Peyer's patch (tissue), 4 donors: ENCODE results near the gene COX7C. TPM values are rescaled to one million over a fixed set of nuclear protein-coding genes. Genes with fewer than 3 reads are reported as not detected.

Experiments
- DNase-seq, 3 donors: peaks; one replicate each; pipeline ENCODE4 v3.0.0-alpha.2; 2017 to 2019
- H3K27ac ChIP-seq, 4 donors: fragments of 200-600 bp; sonication (generic); one replicate each; pipeline ENCODE4 v1.5.1; 2016 to 2019
- H3K27me3 ChIP-seq, 2 donors: fragments of 200-600 bp; sonication (generic); one replicate each; pipeline ENCODE4 v1.5.1; 2019
- H3K36me3 ChIP-seq, 3 donors: fragments of 200-600 bp; sonication (generic); one replicate each; pipeline ENCODE4 v1.5.1; 2016 to 2019
- H3K4me1 ChIP-seq, 4 donors: fragments of 200-600 bp; sonication (generic); one replicate each; pipeline ENCODE4 v1.5.1; 2016 to 2019
- H3K4me3 ChIP-seq, 4 donors: fragments of 200-600 bp; sonication (generic); 1 replicate in 3 of 4; 2 replicates in 1 of 4; pipeline ENCODE4 v1.5.1; 2016 to 2019; ENCODE audit warnings: mild to moderate bottlenecking in 1 of 4
- H3K9me3 ChIP-seq, 4 donors: fragments of 200-600 bp; sonication (generic); one replicate each; pipeline ENCODE4 v1.5.1; 2016 to 2019; ENCODE audit warnings: mild to moderate bottlenecking in 1 of 4
- CTCF ChIP-seq, 6 experiments: fragments of 450-650 bp in 4 of 6; fragments of 200-600 bp in 2 of 6; sonication (generic) in 1 of 6; IDR thresholded peaks; one replicate each; pipeline ENCODE4 v1.5.1; 2017 to 2019; ENCODE audit warnings: antibody characterized with exemption in 6 of 6, mild to moderate bottlenecking in 3 of 6, moderate library complexity in 1 of 6
- POLR2A ChIP-seq, 2 donors: fragments of 450-650 bp; IDR thresholded peaks; one replicate each; pipeline ENCODE4 v1.5.1; 2017; ENCODE audit warnings: antibody characterized with exemption in 2 of 2, mild to moderate bottlenecking in 2 of 2, moderate library complexity in 2 of 2
- total RNA-seq, 4 donors: library from RNA; depleted of rRNA; stranded (reverse); fragments of >200 nt; gene quantifications; one replicate each; pipeline ENCODE4 v1.1.0, GENCODE V29; 2016

The COX7C gene
- total RNA-seq, 4 donors from 2014 or later, result 261 to 650 (median 538) TPM

- no peaks in the 10 kb centered on the region for H3K4me1 ChIP-seq
- no peak for DNase-seq
- H3K36me3 ChIP-seq, result peaks cover 0 to 26% (median 0%) of the 10 kb centered on the region in 3 donors
- H3K27me3 ChIP-seq, result no peaks in the 10 kb centered on the region
- no peaks in the 10 kb centered on the region for H3K9me3 ChIP-seq
- H3K4me3 ChIP-seq, result no peak overlapping the region
- TF ChIP-seq POLR2A (IDR thresholded peaks at IDR 0.05), result no peak
- TF ChIP-seq CTCF (IDR thresholded peaks at IDR 0.05), result no peak
- no peak overlapping the region for H3K27ac ChIP-seq
Observed at GRCh38 chr5:86625148-86625547, 7.4 kb downstream of the COX7C start.

- no peak for TF ChIP-seq POLR2A (IDR thresholded peaks at IDR 0.05)
- TF ChIP-seq CTCF (IDR thresholded peaks at IDR 0.05), result no peak
Observed at GRCh38 chr5:86626149-86626548, 8.4 kb downstream of the COX7C start.

DNA sequence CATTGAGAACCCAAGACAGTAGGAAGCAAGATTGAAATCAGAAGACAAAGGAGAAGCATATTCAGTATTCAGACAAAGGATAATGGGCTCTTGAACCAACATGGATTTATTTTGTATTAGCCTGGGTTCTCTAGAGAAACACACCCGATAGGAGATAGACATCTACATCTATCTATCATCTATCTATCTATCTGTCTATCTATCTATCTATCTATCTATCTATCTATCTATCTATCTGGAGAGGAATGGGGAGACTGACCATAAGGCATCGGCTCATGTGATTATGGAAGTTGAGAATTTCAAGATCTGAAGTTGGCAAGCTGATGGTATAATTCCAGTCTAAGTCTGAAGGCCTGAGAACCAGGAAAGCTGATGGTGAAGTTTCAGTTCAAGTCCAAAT lies 13.4 kb downstream of the COX7C start:
- Histone ChIP-seq H3K4me3 (no peak overlapping the region), H3K4me1 (no peaks in the 10 kb centered on the region), H3K36me3 (no peaks in the 10 kb centered on the region), H3K27ac (no peak overlapping the region), H3K27me3 (no peaks in the 10 kb centered on the region), H3K9me3 (no peaks in the 10 kb centered on the region)
- TF ChIP-seq POLR2A (IDR thresholded peaks at IDR 0.05) (no peak), CTCF (IDR thresholded peaks at IDR 0.05) (no peak)
- no peak for DNase-seq

More at GRCh38 chr5:86626149-86626548, 8.4 kb downstream of the COX7C start:
- DNase-seq, result no peak
- Histone ChIP-seq H3K4me3 (no peak overlapping the region), H3K9me3 (no peaks in the 10 kb centered on the region), H3K4me1 (no peaks in the 10 kb centered on the region), H3K27ac (no peak overlapping the region), H3K27me3 (no peaks in the 10 kb centered on the region), H3K36me3 (peaks cover 0 to 16% (median 0%) of the 10 kb centered on the region in 3 donors)

DNA sequence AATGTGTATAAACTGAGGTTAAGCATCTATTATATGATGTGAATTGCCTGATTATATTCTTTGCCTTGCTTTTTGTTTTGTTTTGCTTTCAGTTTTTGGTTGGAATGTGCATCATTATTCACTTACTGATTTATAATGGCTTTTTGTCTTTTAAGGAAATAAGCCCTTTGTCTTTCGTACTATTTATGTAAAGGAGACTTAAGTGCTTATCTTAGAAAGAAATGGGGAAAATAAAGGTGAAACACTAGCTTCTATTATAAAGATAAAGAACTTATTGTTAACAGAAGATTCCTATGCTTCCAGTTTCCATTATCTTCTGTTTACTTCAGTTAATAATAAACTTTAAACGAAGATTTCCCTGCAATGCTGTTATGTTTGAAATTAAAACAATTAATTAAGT lies 23.3 kb downstream of the COX7C start:
- H3K4me3 ChIP-seq, result no peak overlapping the region
- H3K4me1 ChIP-seq, result no peaks in the 10 kb centered on the region
- H3K27me3 ChIP-seq, result no peaks in the 10 kb centered on the region
- H3K9me3 ChIP-seq, result no peaks in the 10 kb centered on the region
- TF ChIP-seq POLR2A (IDR thresholded peaks at IDR 0.05) (no peak), CTCF (IDR thresholded peaks at IDR 0.05) (no peak)
- H3K36me3 ChIP-seq, result no peaks in the 10 kb centered on the region
- no peak overlapping the region for H3K27ac ChIP-seq
- no peak for DNase-seq

DNA sequence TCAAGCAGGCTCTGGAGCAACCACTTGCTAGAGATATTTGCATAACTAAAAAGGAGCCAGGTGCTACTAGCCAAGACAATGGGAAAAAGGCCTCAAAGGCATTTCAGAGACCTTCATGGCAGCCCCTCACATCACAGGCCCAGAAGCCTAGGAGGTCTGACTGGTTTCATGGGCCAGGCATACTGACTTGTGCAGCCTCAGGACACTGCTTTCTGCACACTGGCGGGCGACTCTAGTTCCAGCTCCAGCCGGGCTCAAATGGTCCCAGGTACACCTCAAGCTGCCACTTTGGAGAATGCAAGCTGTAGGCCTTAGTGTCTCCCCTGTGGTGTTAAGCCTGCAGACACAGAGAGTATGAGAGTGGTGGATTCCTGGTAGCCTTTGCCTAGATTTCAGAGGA lies 27.1 kb downstream of the COX7C start:
- H3K36me3 ChIP-seq, result no peaks in the 10 kb centered on the region
- no peak for TF ChIP-seq CTCF (IDR thresholded peaks at IDR 0.05)
- TF ChIP-seq POLR2A (IDR thresholded peaks at IDR 0.05), result no peak
- no peaks in the 10 kb centered on the region for H3K9me3 ChIP-seq
- no peak overlapping the region for H3K27ac ChIP-seq
- no peaks in the 10 kb centered on the region for H3K4me1 ChIP-seq
- DNase-seq, result no peak
- H3K4me3 ChIP-seq, result no peak overlapping the region
- no peaks in the 10 kb centered on the region for H3K27me3 ChIP-seq

- Histone ChIP-seq H3K36me3 (no peaks in the 10 kb centered on the region), H3K4me3 (no peak overlapping the region), H3K9me3 (no peaks in the 10 kb centered on the region), H3K4me1 (no peaks in the 10 kb centered on the region), H3K27me3 (no peaks in the 10 kb centered on the region), H3K27ac (no peak overlapping the region)
- no peak for DNase-seq
- TF ChIP-seq POLR2A (IDR thresholded peaks at IDR 0.05) (no peak), CTCF (IDR thresholded peaks at IDR 0.05) (no peak)
Observed at GRCh38 chr5:86645885-86646284, 28.1 kb downstream of the COX7C start.
